Measurements from ENCODE around the gene ANKRD35. TPM values are rescaled to one million over a fixed set of nuclear protein-coding genes. Genes with fewer than 3 reads are reported as not detected.
A peak's percentile ranks its signal among the peaks of the same experiment; 100 is the strongest.
"Not testable (repeated sequence)": the region's sequence is repeated elsewhere in the genome, so short reads cannot be mapped to it uniquely, and the experiment has no call there.

ANKRD35 gene
- total RNA-seq, 1 experiment from 2014 or later: not detected

DNA sequence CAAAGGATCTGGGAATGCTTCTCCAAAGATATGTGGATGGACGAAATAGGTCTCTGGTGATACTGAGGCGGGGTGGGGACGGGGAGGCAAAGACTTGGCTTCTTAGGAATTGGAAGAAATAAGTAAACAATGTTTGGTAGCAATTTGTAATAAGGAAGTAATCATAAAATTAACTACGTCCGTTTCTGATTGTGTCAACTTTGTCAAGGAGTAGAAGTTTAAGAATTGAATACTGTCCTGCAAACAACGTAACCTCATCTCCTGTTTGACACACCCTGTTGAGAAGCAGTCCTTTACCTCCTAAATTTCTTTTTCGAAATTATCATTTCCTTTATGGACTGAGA, 61.2 kb downstream of the ANKRD35 start:
- peak; percentile 21 for DNase-seq (ENCODE audit: low read depth)
- in situ Hi-C loops (cut with HindIII; ENCODE audit: low pct_unique_long_range_greater_than_20kb, low sequenced_read_pairs): no loop called here

DNA sequence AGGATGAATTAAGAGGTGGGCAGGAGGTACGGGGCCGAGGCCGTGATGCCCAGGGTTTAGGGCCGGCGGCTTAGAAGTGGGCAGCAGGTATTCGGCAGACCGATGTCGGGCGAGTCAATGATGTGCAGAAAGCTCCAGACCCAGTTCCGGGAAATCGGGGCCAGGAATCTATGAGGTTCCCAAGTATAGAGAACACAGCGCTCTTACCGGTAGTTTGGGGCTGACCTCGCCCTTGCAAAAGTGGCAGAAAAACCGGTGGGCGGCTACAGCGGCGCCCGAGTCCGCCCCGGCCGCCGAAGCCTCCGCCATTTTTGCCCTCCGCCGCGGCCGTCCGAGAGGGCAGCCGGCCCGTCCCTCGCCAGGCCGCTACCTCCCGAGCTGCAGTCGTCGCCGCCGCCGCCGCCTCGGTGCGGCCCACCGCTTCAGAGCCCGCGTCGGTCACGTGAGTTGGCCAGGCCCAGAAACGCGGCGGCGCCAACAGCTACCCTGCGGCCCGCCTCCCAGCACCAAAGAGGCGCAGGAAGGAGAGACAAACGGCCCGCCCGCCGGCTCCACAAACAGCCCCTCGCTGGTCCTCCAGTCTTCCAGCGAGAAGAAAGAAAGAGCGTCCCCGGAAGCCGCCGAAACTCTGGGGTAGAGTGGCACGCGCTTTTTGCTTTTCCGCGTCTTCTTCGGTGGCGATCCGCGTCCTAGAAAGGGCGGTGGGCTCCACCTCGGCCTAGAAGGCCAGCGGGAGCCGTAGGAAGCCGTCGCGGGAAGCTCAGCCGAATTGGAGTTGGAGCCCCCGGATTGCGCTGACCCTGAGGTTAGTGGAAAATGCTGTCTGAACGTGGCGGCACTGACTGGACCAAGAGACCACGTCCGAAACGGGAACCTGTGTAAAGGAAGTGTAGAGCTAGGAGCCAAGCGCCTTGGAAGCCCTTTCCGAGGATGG, 61.8 kb downstream of the ANKRD35 start, which contains the start of the genes POLR3C and RNF115:
Gene POLR3C, plus strand, starts transcription at position 636 of the 934 bp plus-strand sequence. CDS start 1,577 bp downstream, outside the sequence.
Gene RNF115, minus strand, starts transcription at position 531 of the 934 bp plus-strand sequence. Its CDS starts 222 bp downstream, at position 309.
- peak; percentile 94 for DNase-seq (ENCODE audit: low read depth)
- in situ Hi-C loops (cut with HindIII; ENCODE audit: low pct_unique_long_range_greater_than_20kb, low sequenced_read_pairs): no loop called here

DNA sequence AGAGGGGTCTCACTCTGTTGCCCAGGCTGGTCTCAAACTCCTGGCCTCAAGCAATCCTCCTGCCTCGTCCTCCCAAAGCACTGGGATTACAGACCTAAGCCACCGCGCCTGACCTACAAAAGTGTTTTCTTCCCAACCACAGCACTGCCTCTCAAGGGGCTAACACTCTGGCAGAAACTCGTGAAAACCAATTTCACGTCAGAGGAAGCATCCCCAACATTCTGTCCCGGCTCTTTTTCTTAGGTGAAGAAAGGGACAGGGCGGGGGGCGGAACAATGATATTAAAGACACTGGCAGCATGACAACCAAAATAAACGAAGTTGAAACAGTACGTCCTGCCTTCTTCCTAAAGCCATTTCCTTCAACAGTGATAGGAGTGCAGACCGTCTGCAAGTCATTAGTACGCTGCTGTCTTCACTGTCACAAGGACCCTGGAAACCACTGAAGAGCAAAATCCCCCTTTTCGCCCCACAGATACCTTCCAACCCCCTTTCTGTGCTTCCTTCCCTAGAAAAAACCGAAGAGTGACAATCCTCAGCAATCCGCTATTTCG, 62.8 kb downstream of the ANKRD35 start:
- DNase-seq (ENCODE audit: low read depth); in situ Hi-C loops (cut with HindIII; ENCODE audit: low pct_unique_long_range_greater_than_20kb, low sequenced_read_pairs): not testable (repeated sequence)

DNA sequence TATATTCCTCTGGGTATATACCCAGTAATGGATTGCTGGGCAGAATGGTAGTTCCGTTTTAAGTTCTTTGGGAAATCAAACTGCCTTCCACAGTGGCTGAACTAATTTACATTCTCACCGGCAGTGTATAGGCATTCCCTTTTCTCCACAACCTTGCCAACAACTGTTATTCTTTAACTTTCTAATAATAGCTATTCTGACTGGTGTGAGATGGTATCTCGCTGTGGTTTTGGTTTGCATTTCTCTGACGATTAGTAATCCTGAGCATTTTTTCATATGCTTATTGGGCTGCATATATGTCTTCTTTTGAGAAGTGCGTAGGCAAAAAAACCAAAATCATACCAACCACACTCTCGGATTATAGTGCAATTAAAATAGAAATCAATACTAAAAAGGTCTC, 67.6 kb downstream of the ANKRD35 start:
- DNase-seq (ENCODE audit: low read depth): peak; percentile 76
- in situ Hi-C loops (cut with HindIII; ENCODE audit: low pct_unique_long_range_greater_than_20kb, low sequenced_read_pairs): not testable (repeated sequence)

Other genes starting within 250 kb of the ANKRD35 start
- 104 and 107 TPM in 2 replicates for gene PDZK1, start 178.5 kb downstream of the ANKRD35 start, total RNA-seq (2014; rRNA removed; shearing (Covaris generic); ENCODE audit: low replicate concordance)
- gene CD160, start 166.4 kb downstream of the ANKRD35 start, total RNA-seq (2014; rRNA removed; shearing (Covaris generic); ENCODE audit: low replicate concordance): not detected in 2 replicates
- 13.1 and 14.5 TPM in 2 replicates for gene RNF115, start 61.8 kb downstream of the ANKRD35 start, total RNA-seq (2014; rRNA removed; shearing (Covaris generic); ENCODE audit: low replicate concordance)
- 13.9 and 24.8 TPM in 2 replicates for gene POLR3C, start 61.7 kb downstream of the ANKRD35 start, total RNA-seq (2014; rRNA removed; shearing (Covaris generic); ENCODE audit: low replicate concordance)
- gene NUDT17, start 40.2 kb downstream of the ANKRD35 start, total RNA-seq (2014; rRNA removed; shearing (Covaris generic); ENCODE audit: low replicate concordance): 5.1 and 9.9 TPM in 2 replicates
- gene PIAS3, start 26.8 kb downstream of the ANKRD35 start, total RNA-seq (2014; rRNA removed; shearing (Covaris generic); ENCODE audit: low replicate concordance): 5.0 and 8.1 TPM in 2 replicates
- not detected in 2 replicates for gene ITGA10, start 24.2 kb upstream of the ANKRD35 start, total RNA-seq (2014; rRNA removed; shearing (Covaris generic); ENCODE audit: low replicate concordance)
- 23.9 and 36.0 TPM in 2 replicates for gene PEX11B, start 32.9 kb upstream of the ANKRD35 start, total RNA-seq (2014; rRNA removed; shearing (Covaris generic); ENCODE audit: low replicate concordance)
- 65.6 and 82.0 TPM in 2 replicates for gene RBM8A, start 41.6 kb upstream of the ANKRD35 start, total RNA-seq (2014; rRNA removed; shearing (Covaris generic); ENCODE audit: low replicate concordance)
- 19.8 and 26.9 TPM in 2 replicates for gene LIX1L, start 72.2 kb upstream of the ANKRD35 start, total RNA-seq (2014; rRNA removed; shearing (Covaris generic); ENCODE audit: low replicate concordance)
- gene ANKRD34A, start 78.7 kb upstream of the ANKRD35 start, total RNA-seq (2014; rRNA removed; shearing (Covaris generic); ENCODE audit: low replicate concordance): 0.74 TPM in 1 of 2 replicates, not detected in the other
- 18.9 and 35.2 TPM in 2 replicates for gene POLR3GL, start 78.8 kb upstream of the ANKRD35 start, total RNA-seq (2014; rRNA removed; shearing (Covaris generic); ENCODE audit: low replicate concordance)
- gene TXNIP, start 110.7 kb upstream of the ANKRD35 start, total RNA-seq (2014; rRNA removed; shearing (Covaris generic); ENCODE audit: low replicate concordance): 125 and 142 TPM in 2 replicates
- gene HJV, start 135.9 kb upstream of the ANKRD35 start, total RNA-seq (2014; rRNA removed; shearing (Covaris generic); ENCODE audit: low replicate concordance): not detected in 2 replicates

Measured in Caki2 (cell line).